ENCODE results near the gene ZDHHC1.
"Not testable (repeated sequence)": the region's sequence is repeated elsewhere in the genome, so short reads cannot be mapped to it uniquely, and the experiment has no call there.

Gene ZDHHC1

DNA sequence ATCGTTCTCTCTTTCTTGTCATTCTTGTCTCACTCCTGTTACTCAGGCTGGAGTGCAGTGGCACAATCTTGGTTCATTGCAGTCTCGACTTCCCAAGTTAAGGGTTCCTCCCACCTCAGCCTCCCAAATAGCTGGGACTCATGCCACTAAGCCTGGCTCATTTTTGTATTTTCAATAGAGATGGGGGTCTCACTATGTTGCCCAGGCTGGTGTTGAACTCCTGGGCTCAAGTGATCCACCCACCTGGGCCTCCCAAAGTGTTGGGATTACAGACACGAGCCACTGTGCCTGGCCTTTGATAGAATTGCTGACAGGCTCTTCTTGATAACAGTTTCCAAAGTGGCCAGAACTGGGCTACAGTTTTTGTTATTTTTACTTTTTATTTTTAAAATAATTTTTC is 55.2 kb downstream of the ZDHHC1 start:
- DNase-seq (ENCODE audit: low spot score), result no peak

GRCh38 chr16:67359540-67360269 is 56.6 kb downstream of the ZDHHC1 start:
- DNase-seq (ENCODE audit: low spot score), result not testable (repeated sequence)

GRCh38 chr16:67357561-67357960 is 58.7 kb downstream of the ZDHHC1 start:
- no peak for DNase-seq (ENCODE audit: low spot score)

DNA sequence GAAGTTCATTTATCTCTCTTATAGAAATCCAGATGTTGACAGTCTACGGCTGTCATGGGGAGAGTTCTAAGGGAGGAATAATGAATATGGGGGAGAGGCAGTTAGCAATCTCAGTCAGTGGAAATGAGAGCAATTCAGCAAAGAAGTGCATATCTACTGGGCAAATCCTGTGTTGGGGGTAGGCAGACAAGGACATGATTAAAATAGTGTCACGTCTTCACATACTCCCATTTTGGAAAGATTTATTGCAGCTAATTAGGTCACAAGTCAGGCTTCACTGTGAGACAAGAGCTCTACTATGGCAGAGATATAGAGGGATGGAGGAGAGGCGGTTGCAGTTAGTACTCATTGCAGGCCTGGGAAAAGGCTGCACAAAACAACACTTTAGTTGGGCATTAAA is 59.9 kb downstream of the ZDHHC1 start:
- DNase-seq (ENCODE audit: low spot score), result peak; percentile 12

- not testable (repeated sequence) for DNase-seq (ENCODE audit: low spot score)
Measured at GRCh38 chr16:67352463-67352862, 63.8 kb downstream of the ZDHHC1 start.

- no peak for DNase-seq (ENCODE audit: low spot score)
Measured at GRCh38 chr16:67350324-67350723, 66.0 kb downstream of the ZDHHC1 start.

- peak; percentile 39 for DNase-seq (ENCODE audit: low spot score)
Measured at GRCh38 chr16:67349172-67349571, 67.1 kb downstream of the ZDHHC1 start.

DNA sequence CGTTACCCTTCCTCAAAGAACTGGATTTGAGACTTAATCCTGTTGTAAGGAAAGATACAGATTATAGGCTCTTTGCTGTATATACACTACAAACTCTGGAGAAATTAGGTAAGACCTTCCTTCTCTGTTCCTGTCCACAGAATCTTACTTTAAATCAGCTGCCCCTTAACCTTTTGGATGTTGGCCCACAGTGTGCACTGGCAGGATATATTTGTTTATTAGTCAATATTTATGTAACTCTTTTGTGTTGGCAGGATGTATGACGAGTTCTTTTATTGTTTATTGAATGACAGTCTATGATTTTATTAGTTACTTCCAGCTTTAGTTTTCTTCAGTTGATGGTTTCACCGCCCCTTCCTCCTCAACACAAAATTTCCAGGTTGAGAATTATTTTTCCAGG is 69.9 kb downstream of the ZDHHC1 start:
- DNase-seq (ENCODE audit: low spot score), result no peak

GRCh38 chr16:67345401-67345800 is 70.9 kb downstream of the ZDHHC1 start:
- DNase-seq (ENCODE audit: low spot score), result no peak
